HL-60 (cell line): Measurements from ENCODE around the gene ZFY.

Experiments used
- POLR2AphosphoS5 ChIP-seq: IDR thresholded peaks from 2 replicates; pipeline ENCODE4 v1.6.1; 2012; ENCODE audit warnings: low read depth
- TF ChIP-seq, protein P1 (sequence below): IDR thresholded peaks from one replicate; pipeline ENCODE4 v1.5.1; 2011; ENCODE audit warnings: low read length, control low read depth, inconsistent platforms; ENCODE audit not compliant: insufficient read depth

DNA sequence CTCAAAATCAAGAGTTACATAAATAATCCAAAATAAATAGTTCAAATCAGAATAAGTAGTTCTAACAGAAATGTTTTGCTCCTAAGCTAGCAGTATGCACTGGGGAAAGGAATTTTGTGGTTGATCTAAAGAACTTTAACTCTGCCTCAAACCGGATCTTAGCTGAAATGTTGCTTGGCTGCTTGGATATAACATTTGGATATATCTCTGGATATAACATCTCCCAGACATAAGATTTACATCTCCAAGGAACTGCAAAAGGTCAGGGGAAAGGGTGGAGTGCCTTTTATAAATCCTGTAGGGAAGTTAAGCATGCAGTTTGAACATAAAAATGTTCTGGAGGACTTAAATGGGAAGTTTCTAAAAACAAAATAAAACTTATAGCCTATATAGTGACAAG, 83.4 kb downstream of the ZFY start:
- TF ChIP-seq, protein P1, sequence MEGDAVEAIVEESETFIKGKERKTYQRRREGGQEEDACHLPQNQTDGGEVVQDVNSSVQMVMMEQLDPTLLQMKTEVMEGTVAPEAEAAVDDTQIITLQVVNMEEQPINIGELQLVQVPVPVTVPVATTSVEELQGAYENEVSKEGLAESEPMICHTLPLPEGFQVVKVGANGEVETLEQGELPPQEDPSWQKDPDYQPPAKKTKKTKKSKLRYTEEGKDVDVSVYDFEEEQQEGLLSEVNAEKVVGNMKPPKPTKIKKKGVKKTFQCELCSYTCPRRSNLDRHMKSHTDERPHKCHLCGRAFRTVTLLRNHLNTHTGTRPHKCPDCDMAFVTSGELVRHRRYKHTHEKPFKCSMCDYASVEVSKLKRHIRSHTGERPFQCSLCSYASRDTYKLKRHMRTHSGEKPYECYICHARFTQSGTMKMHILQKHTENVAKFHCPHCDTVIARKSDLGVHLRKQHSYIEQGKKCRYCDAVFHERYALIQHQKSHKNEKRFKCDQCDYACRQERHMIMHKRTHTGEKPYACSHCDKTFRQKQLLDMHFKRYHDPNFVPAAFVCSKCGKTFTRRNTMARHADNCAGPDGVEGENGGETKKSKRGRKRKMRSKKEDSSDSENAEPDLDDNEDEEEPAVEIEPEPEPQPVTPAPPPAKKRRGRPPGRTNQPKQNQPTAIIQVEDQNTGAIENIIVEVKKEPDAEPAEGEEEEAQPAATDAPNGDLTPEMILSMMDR, result no peak
- TF ChIP-seq POLR2AphosphoS5, result no peak
